ENCODE results near the gene ZFYVE21.

The ZFYVE21 gene

DNA sequence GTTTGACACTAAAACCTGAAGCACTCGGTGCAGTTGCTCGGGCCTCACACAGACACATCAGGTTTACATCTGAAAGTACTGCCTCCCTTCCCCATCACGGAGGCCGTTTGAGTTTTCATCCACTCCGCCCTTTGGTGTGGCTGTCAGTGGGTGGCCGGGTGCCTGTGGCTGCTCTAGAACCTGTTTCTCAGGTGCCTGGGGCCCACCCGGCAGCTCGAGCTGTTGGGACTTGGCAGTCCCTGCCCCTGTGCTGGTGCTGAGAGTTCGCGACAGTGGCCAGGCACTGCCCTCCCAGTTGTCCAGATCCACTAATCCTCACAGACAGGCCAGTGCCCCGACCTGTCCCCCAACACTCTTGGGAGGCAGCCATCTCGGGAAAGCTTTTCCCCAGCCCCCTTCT is 22.7 kb upstream of the ZFYVE21 start:
- DNase-seq: no peak

DNA sequence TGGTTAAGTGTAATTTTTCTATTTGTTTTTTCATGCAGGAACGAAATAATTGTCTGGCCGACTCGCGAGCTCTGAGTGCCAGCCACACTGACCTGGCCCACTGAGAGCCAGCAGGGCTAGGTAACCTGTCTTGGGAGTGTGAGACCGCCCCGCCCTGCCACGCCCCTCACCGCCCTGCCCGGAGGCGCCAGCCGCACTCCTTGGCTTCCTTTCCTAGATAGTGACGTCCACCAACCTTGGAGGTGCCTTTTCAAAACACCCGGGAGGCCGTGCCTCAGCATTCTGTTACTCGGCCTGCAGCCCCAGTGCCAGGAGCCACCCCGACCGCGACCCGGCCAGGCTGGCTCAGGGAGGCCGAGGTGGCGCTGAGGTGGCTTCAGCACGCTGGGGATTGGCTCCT is 22.1 kb upstream of the ZFYVE21 start:
- DNase-seq: no peak

DNA sequence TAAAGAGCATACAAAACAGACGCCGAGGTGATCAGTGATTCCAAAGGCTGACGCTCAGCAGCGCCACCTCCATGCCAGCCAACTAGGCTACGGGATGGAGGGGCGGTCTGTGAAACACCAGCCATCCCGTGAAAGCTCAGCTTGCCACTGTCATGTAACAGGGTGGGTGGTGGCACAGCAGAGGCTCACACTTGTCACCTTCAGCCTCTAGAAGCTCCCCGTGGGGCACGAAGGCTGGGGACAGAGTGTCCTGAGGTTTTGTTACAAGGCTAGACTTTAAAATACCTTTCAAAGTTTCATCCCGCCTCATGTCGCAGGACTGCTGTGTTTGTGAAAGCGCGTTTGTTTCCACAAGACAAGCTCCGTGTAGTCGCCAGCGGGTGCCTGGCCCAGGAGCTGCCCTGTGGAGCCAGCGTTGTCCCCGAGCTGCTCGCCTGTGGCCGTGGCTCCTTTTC is 21.0 kb upstream of the ZFYVE21 start:
- DNase-seq: no peak

DNA sequence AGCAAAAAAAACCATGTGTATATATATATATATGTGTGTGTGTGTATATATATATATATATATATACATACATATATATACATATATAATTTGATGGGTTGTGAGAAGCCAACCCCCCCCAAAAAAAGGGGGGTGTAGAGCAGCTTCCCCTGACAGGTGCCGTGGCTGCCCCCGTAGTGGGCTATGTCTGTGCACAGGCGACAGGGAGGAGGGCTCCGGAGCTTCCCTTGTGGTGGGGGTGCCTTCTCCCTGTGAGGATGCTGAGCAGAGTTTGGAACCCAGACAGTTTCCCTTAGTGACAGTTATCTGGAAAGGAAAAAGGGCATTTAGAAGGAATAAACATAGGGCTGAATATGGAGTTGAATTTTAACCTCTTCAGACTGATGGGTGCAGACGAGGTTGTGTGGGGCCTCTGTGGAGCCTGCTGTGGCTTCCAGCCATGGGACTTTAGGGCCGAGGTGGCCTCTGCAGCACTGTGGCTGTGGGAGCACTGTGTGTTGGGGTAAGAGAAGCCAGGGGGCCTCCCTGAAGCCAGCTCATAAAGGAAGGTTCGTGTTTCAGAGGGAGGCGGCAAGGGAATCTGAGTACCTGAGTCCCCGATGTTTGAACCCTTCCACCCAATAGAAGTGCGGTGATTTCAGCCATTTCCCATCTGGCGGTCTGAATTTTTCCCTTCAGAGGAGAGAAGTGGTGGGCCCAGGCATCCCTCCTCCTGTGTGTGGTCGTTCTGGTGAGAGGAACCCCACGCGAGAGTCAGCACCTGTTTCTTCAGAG is 20.1 kb upstream of the ZFYVE21 start:
- no peak for DNase-seq

DNA sequence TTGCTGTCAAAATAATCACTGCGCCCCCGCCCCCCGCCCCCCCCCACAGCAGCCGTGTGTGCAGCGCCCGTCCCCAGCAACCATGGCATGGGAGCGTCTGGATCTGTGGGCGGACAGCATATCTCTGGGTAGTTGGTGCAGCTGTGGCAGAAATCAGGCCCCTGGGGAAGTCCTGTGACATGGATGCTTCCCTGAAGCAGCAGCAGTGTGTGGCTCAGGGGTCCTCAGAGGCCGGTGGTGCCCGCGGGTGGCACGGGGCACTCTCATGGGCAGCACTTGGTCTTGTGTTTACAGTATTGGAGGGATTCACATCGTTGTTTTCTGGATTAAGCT is 19.6 kb upstream of the ZFYVE21 start:
- no peak for DNase-seq

DNA sequence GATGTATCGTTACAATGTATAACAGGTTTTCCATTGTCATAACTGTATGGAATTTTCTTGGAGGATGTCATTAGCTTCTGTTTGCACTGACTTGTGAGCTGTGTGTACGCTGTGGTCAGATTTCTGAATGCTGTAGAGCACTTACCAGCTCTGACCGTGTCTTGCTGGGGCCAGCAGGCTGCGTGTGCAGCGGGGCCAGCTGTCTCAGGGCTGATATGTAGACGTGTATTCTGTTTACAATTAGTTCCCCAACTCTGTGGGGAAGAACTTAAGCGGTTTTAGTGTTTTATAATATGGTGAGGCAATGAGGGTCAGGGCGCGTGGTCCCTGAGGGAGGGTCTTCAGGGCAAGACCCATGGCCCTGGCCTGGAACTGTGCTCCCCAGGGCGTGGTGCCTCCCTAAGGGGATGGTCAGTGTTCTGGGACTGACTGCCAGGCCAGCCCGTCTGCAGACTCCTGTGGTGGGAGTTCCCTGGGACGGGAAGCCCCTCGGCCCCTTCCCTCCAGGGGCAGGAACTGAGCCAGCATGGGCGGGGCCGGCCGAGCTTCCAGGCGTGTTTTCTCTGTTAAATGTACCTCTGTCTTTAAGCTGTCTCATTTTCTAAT is 19.0 kb upstream of the ZFYVE21 start:
- DNase-seq: no peak

DNA sequence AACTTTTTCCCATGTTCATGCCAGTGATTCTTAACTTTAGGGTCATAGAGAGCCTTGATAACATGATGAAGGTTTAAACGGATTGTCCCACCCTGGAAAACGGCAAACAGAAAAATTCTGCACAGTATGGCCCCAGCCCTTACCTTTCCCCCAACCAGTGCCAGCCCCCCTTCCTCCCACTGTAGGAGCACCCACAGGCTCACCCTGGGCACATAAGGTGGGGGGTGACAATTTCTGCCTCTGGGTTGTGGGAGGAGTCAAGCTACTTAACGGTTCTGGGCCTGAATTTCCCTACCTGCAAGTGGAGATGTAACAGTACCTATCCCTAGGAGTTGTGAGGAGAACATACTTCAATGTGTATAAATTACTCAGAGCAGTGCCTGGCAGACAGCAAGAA is 18.4 kb upstream of the ZFYVE21 start:
- DNase-seq: no peak

DNA sequence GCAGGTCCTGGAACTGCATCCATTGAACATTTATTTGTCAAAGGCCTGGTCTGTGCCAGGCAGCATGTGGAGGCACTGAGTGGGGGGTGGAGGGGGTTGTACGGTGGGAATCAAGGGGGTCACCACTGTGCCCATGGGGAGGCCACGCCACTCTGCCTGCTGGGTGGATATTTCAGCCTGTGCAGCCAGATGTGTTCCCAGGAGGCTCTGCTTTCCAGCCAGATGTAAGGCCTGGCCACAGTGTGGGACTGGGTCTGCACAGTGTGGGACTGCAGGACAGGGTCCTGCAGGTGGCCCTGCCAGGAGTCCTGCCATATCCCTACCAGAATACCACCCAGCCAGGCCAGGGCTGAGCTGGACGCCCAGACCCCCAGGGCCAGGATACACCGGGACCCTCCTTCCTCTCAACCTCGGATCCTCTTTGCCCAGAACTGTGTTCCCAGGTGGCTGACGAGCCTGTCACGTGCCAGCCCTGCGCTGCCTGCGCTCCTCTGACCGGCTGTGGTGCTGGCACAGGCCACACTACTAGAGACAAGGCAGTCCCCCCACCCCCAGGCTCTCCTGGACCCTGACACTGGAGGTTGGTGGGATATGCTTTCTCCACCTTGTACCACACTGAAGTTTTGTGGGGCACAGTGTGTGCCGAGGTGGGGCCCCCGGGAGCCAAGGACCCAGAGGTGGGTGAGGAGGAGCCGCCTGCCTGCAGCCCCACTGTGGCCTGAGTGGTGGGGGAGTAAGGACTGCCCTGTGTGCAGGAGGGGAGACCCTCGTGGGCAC is 17.8 kb upstream of the ZFYVE21 start:
- DNase-seq: no peak

DNA sequence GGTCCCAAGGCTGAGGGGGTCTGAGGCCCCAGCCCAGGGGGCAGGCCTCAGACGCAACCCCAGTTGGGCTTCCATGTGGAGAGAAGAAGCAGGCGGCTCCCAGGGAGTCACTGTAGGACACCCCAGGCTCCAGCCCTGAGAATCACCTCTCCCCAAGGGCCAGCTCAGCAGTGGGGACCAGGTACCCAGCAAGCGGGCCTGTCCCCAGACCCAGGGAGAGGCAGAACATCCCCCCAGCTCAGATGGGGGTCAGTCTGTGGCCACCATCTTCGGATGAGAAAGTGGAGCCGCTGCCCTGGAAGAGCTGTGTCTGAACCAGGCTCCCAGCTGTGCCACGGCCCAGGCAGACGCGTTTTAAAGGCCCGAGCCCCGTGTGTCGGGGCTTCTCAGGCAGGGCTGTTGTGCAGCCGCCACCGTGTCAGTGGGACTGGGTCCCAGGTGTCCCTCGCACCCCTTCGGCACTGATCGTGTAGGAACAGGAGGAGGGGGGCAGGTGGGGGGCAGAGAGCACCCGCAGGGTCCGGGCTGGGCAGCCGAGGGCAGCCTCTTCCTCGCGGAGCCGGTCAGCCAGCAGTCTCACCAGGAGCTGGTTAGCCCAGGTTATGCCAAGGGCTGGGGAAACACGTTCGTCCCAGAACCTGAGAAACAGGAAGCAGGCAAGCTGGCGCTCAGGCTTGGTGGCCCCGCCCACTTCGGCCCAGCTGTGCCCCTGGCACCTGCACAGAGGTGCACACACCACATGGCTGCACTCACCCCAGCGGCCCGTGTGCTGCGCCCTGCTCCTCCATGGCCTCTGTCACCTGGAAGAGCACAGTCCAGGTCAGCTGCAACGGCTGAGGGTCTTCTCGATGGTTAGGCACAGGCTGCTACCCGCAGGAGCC is 17.0 kb upstream of the ZFYVE21 start:
- peak; percentile 47 to 71 for DNase-seq

DNA sequence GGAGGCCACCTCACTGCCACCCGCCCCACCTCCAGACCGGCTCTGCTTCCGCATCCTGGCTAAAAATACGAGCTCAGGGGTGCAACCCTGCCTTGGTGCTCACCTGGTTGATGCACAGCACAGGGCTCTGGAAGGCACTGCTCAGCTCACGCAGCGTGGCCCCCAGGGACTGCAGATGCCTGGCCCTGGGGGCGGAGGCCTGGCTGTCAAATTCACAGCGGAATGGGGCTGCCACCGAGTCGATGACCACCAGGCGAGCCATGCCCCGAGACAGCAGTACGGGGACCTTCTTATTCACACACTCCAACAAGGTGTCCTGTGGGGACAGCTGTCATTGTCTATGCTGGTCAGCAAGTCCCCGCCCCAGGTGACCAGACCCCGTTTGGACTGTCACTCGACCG is 16.3 kb upstream of the ZFYVE21 start:
- no peak for DNase-seq

GRCh38 chr14:103699901-103700752 is 15.5 kb upstream of the ZFYVE21 start:
- DNase-seq: no peak

DNA sequence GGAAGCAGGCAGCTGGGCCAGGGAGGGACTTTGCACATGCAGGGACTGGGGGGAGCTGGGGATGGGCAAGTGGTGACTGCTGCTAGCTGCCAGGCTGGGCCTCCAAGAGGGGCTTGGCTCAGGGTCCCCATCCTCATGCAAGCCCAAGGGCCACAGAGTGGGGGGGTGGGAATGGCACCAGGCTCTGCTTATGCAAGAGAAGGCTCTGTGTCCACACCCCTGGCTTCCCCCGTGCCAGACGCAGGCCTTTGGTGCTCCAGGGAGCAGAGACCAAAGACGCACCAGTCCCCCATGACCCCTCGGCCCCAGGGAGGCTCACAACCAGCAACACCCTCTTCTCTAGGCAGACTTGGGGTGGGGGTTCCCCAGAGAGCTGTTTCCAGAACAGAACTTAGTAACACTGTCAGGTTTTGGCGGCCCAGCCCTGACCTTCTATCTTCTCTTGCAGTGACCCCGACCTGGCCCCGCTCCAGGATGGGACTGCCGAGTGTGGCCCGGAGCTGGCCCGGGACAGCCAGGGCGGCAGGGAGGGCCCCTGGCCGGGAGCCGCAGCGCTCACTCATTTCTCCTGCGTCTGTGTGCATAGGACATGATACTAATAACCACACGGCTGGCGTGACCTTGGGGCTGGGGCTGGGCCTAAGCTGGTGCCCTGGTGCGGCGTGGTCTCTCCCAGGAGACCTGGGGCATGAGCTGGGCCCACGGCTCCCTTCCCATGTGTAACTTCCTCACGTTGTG is 14.7 kb upstream of the ZFYVE21 start:
- no peak for DNase-seq

DNA sequence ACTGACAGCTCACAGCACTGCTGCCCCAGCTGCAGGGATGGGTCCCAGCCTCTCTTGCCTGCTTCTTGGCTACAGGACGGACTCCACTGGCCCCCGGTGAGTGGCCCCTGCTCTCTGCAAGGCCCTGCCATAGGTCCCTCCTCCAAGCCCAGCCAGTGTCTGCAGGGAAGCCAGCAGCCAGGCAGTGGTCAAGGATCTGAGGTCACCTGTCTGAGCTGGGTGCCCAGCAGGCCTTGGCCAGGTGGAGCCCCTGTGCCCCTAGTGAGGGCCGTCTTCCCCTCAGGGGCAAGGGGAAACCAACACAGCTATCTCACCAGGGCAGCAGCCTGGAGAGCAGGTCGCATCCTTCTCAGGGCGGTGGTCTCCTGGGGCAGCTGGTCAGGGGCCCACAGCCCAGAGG is 13.5 kb upstream of the ZFYVE21 start:
- no peak for DNase-seq

GRCh38 chr14:103702497-103703432 is 12.8 kb upstream of the ZFYVE21 start:
- no peak for DNase-seq

DNA sequence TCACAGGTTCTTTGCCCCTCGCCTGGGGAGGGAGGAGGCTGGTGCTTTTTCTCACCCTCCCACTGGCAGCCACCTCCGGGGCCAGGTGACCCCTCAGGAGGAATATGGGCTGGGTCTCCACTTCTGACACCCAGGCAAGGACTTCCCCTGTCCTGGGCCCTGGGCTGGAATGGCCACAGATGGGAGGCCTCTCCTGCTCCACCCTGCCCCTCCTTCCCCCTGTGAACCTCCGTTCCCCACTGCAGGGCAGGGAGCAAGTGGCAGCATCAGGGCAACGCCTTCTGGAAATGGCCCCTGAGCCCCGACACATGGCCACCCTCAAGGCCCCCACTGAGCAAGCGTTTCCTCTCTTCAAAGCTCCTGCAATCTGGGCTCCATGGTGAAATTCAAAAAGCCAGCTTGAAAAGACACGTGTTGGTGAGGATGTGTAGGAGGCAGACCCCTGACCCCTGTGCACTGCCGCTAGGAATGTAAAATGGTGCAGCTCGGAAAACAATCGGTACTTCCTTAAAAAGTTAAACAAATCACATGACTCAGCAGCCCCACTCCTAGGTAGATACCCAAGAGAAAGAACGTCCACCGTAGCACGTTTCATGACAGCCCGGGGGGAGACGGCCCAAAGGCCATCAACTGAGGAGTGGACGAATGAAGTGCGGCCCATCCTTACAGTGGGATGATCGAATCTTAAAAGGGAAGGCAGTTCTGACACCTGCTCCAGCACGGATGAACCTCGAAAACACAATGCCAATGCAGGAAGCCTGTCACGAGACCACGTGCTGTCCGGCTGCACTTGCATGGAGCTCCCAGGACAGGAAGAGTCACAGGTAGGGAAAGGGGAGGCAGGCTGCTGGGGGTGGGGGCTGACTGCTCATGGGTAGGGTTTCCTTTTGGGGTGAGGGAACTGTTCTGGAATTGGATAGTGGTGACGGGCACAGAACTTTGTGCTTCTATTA is 11.9 kb upstream of the ZFYVE21 start:
- DNase-seq: no peak

GRCh38 chr14:103704708-103705107 is 10.9 kb upstream of the ZFYVE21 start:
- no peak for DNase-seq

- no peak for DNase-seq
Measured at GRCh38 chr14:103705118-103705503, 10.5 kb upstream of the ZFYVE21 start.

DNA sequence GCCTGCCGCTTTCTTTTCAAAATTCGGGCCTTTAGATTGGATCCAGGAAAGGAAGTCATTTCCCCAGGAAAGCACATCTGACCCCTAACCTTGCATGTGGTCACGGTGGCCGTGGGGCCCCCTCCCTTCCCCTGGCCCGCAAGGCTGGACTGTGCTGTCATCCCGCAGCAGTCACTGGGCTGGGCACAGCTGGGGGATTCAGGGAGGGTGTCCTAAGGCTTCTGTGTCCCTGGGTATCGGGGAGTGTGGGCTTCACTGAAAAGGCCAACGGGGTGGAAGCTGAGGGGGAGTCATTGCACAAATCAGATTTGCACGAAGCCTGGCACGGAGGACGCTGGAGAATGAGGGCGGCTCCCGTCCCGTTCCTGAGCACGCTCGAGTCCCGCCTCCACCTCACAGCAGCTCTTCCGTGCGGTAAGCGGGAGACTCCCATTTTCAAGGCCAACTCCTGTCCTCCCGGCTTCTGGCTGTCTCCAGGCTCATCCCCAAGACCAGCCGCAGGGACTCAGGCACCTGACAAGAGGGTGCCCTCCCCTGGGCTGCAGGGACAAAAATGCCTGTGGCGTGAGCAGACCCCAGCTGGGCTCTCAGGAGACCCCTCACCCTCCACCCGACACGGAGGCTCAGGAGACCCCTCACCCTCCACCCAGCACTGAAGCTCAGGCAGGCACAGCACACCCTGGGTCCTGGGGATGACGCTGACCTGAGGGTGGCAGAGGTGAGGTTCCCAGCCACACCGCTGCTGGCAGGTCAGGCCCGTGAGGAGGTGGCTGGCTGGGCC is 9.9 kb upstream of the ZFYVE21 start:
- no peak for DNase-seq
